Measurements from ENCODE around the gene GABRG3. TPM values are rescaled to one million over a fixed set of nuclear protein-coding genes. Genes with fewer than 3 reads are reported as not detected.

The GABRG3 gene
- total and polyA plus RNA-seq, 2 of the 4 experiments (the other 2 are of a cell fraction) = not detected

DNA sequence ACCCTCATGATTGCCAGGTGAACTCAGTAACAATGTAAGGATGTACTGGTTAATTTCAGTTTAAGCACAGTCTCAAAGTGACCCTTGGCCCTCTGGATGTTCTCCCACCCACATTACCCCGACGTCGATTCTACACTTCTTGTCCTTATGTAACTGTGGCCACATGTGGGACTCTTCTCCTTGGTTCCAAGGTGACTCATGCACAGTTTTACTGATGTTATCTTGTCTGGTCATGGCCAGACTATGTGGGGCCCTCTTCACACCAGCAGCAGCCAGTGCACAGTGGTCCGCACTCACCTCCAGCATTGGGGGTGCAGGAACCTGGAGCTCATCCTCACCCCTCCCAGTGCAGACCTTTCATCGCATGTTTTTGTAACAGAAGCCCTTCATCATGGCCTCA is 608.8 kb downstream of the GABRG3 start:
- Histone ChIP-seq H3K79me1 (ENCODE audit: low read depth in 1 of 2, low read length in 2 of 2) (no peaks in the 10 kb centered on the region), H2BK120ac (ENCODE audit: low read depth, low read length) (no peak overlapping the region), H3K4me2 (ENCODE audit: low read depth, low read length) (no peak overlapping the region), H3K56ac (ENCODE audit: extremely low read depth, insufficient read depth, low read length) (no peak overlapping the region), H3K4me1 (ENCODE audit: control insufficient read depth, insufficient read depth, low read length) (no peaks in the 10 kb centered on the region), H4K8ac (ENCODE audit: low read depth in 2 of 2, low read length in 2 of 2) (no peak overlapping the region), H2BK5ac (ENCODE audit: low read depth, low read length, poor library complexity, severe bottlenecking) (no peak overlapping the region), H3K36me3 (ENCODE audit: control insufficient read depth, insufficient read depth, low read length) (no peaks in the 10 kb centered on the region), H3K27me3 (ENCODE audit: control insufficient read depth, insufficient read depth, low read length) (no peaks in the 10 kb centered on the region), H4K91ac (ENCODE audit: insufficient read depth, low read depth, low read length) (no peak overlapping the region), H3K9me1 (ENCODE audit: insufficient read depth, low read length) (no peaks in the 10 kb centered on the region), H4K5ac (ENCODE audit: low read depth, low read length) (no peak overlapping the region), H2BK20ac (ENCODE audit: low read depth, low read length) (no peak overlapping the region), H2BK15ac (ENCODE audit: low read depth, low read length) (no peak overlapping the region), H2AK5ac (ENCODE audit: low read depth, low read length) (no peak overlapping the region), H3K18ac (ENCODE audit: low read depth, low read length) (no peak overlapping the region), H3K9ac (ENCODE audit: low read depth, low read length) (no peak overlapping the region), H3K4ac (ENCODE audit: low read depth, low read length) (no peak overlapping the region), H3K23ac (ENCODE audit: low read depth, low read length) (no peak overlapping the region), H4K20me1 (ENCODE audit: insufficient read depth, low read length) (no peaks in the 10 kb centered on the region), H2AFZ (replicated peaks; ENCODE audit: low read length, poor library complexity) (no peak overlapping the region), H2AK9ac (replicated peaks; ENCODE audit: low read depth, low read length, poor library complexity) (no peak overlapping the region), H3K4me3 (ENCODE audit: insufficient read depth, low read depth, low read length) (no peak overlapping the region), H3K14ac (replicated peaks; ENCODE audit: low read depth, low read length) (no peak overlapping the region), H3K27ac (ENCODE audit: insufficient read depth, low read length) (no peak overlapping the region), H3K9me3 (ENCODE audit: control insufficient read depth, insufficient read depth, low read length) (peaks cover 20% of the 10 kb centered on the region)
- intact Hi-C loops (cut with micrococcal nuclease) = no loop called here
- ChIA-PET POLR2A (ENCODE audit: unreplicated experiment) (no interaction called here), CTCF (no interaction called here)
- dilution Hi-C loops (cut with HindIII; ENCODE audit: low sequenced_read_pairs, unreplicated experiment) = no loop called here
- 97% methylated on average over 5 of the region's 5 CpGs; no CpG with 5 or more reads in 1 of the 2 experiments for WGBS, 2 experiments (ENCODE audit: extremely low coverage in 2 of 2, insufficient read length in 1 of 2)
- no peak for DNase-seq
- no TSS peak for BruUV-seq (replicated peaks)
- no peak for ATAC-seq (ENCODE audit: low read depth)
- in situ Hi-C loops (cut with MboI; ENCODE audit: low sequenced_read_pairs) = no loop called here
- no peak for TF ChIP-seq FOS (IDR thresholded peaks at IDR 0.05; ENCODE audit: low read depth, low read length)
- no peak for TF ChIP-seq RFX5 (IDR thresholded peaks at IDR 0.05; ENCODE audit: low read depth, low read length)
- no peak for TF ChIP-seq BHLHE40 (IDR thresholded peaks at IDR 0.05; ENCODE audit: low read depth, low read length)
- no peak for TF ChIP-seq CEBPB (IDR thresholded peaks at IDR 0.05; ENCODE audit: low read depth, low read length)
- no peak for TF ChIP-seq NFE2L2 (IDR thresholded peaks at IDR 0.05; ENCODE audit: low read depth, low read length)
- TF ChIP-seq MAZ (IDR thresholded peaks at IDR 0.05; ENCODE audit: borderline replicate concordance, low read depth, low read length) = no peak
- TF ChIP-seq RAD21 (IDR thresholded peaks at IDR 0.05; ENCODE audit: low read length) = no peak
- TF ChIP-seq, protein P1, sequence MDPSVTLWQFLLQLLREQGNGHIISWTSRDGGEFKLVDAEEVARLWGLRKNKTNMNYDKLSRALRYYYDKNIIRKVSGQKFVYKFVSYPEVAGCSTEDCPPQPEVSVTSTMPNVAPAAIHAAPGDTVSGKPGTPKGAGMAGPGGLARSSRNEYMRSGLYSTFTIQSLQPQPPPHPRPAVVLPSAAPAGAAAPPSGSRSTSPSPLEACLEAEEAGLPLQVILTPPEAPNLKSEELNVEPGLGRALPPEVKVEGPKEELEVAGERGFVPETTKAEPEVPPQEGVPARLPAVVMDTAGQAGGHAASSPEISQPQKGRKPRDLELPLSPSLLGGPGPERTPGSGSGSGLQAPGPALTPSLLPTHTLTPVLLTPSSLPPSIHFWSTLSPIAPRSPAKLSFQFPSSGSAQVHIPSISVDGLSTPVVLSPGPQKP (IDR thresholded peaks at IDR 0.05; ENCODE audit: borderline replicate concordance, low read depth, low read length) = no peak
- TF ChIP-seq SMC3 (IDR thresholded peaks at IDR 0.05; ENCODE audit: low read depth, low read length) = no peak
- no peak for TF ChIP-seq RCOR1 (IDR thresholded peaks at IDR 0.05; ENCODE audit: insufficient replicate concordance, low read length)
- no peak for TF ChIP-seq POLR2A (IDR thresholded peaks at IDR 0.05; ENCODE audit: low read depth, low read length)
- no peak for TF ChIP-seq USF2 (IDR thresholded peaks at IDR 0.05; ENCODE audit: low read depth, low read length)
- no peak for TF ChIP-seq MXI1 (IDR thresholded peaks at IDR 0.05; ENCODE audit: borderline replicate concordance, low read depth, low read length)
- TF ChIP-seq, protein P2, sequence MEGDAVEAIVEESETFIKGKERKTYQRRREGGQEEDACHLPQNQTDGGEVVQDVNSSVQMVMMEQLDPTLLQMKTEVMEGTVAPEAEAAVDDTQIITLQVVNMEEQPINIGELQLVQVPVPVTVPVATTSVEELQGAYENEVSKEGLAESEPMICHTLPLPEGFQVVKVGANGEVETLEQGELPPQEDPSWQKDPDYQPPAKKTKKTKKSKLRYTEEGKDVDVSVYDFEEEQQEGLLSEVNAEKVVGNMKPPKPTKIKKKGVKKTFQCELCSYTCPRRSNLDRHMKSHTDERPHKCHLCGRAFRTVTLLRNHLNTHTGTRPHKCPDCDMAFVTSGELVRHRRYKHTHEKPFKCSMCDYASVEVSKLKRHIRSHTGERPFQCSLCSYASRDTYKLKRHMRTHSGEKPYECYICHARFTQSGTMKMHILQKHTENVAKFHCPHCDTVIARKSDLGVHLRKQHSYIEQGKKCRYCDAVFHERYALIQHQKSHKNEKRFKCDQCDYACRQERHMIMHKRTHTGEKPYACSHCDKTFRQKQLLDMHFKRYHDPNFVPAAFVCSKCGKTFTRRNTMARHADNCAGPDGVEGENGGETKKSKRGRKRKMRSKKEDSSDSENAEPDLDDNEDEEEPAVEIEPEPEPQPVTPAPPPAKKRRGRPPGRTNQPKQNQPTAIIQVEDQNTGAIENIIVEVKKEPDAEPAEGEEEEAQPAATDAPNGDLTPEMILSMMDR (conservative IDR thresholded peaks at IDR 0.05; ENCODE audit: low read depth, low read length) = no peak
- TF ChIP-seq MAFK (IDR thresholded peaks at IDR 0.05; ENCODE audit: low read depth, low read length) = no peak
- no peak for TF ChIP-seq CHD1 (IDR thresholded peaks at IDR 0.05; ENCODE audit: low read depth, low read length)

Measured in IMR-90 (cell line).